ENCODE measurements around the gene IMPA2.
"Not testable (repeated sequence)": the region's sequence is repeated elsewhere in the genome, so short reads cannot be mapped to it uniquely, and the experiment has no call there.

Gene IMPA2

DNA sequence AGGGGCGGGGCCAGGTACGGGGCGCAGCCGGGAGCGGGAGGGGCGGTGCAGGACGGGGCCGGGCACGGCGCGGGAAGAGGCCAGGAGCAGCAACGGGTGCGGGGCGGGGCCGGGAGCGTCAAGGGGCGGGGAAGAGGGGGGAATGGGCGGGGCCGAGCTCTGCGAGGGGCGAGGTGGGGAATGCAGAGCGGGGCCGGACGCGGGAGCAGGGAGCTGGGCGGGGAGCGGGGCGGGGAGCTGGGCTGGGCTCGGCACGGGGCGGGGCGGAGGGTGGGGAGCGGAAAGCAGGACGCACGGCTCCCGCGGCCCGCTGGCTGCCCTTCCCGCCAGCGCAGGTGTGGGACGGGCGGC, at the start of gene IMPA2:
TSS of gene IMPA2 (plus strand) at position 316 of the 351 bp plus-strand sequence. CDS start 163 bp downstream, outside the sequence.
- no peak for DNase-seq

DNA sequence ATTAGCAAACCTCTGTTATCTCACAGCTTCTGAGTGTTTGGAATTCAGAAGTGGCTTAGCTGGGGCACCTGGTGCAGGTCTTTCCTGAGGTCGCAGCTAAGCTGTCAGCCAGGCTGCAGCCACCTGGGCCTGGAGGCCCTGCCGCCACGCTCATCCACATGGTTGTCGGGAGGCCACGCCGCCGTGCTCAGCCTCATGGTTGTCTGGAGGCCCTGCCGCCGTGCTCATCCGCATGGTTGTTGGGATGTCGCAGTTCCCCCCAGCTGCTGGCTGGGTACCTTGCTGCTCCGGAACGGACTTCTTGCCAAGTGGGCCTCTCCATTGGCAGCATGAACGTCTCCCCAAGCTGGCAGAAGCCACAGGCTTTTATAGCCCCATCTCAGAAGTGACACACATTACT, 48.9 kb upstream of the IMPA2 start:
- DNase-seq: no peak

DNA sequence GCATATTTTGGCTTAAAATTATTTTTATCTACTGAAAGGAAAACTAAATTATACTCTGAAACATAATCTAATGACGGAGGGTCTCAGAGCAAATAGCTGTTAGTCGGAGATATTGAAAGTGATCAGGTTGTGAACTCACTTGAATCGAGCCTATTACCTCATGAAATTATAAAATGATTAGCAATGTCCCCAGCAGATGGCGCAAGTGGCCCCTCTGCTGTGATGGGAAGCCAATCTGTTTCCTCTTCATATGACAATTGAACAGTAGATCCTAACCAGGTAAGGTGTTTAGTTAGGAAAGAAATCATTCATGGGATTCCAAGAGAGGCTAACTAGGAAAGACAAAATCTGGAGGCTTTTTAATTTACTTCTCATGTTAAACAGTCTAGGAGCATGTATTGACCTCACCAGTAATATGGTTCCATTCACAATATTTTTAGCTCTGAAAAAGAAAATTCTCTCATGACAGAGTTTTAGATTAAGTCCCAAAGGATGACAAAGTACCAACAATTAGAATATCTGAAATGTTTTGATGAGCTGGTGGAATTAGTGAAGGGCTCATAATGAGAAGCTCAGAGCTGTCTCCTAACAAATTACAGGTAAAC, 43.3 kb upstream of the IMPA2 start:
- peak; percentile 68 to 76 for DNase-seq

DNA sequence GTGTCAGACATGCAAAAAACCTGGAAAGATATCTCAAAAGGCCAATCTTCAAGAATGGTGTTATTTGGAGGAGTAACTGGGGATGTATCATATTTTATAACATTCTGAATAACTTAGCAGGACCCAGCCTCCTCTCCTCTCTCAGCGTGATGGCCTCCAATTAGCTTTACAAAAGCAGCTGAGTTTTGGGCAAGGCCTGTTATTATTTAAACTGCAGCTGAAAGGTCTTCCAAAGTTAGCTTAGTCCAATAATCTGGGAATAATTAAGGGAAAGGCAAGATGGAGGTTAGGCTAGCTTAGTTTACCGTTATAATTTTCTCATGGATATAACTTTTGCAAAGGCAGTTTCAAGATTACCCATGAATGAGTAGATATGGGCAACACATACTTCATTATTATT, 40.4 kb upstream of the IMPA2 start:
- no peak for DNase-seq

DNA sequence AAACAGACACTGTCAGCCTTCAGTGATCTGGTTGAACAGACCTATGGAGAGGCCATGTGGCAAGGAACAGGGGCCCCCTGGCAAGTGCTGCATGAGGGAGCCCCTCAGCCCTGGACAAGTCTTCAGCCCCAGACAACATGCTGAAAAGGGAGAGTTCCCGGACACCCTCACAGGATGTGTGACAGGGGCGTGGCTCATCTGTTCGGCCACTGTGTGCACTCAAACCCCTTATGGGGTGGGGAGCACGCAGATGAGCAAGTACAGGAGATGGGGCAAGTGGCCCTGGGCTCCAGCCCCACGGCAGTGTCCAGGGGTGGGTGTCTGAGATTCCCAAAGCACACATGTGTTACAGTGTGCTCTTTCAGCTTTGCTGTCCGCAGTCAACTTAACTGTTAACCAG, 37.8 kb upstream of the IMPA2 start:
- no peak for DNase-seq

DNA sequence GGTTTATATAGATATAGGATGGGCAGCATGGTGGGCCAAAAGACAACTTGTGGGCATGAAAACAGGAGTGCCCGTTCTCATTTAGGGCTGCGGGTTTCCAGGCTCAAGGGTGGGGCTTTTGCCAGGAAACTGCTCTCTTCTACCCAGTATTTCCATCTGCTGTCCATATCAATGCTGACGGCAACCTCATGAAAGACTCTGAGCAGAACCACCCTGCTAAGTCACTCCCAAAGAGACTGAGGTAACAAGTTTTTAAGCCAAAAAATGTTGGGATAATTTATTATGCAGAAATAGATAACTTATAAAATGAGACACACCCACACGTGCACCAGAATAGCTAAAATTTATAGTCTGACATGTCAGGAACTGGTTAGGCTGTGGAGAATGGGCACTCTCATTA, 37.1 kb upstream of the IMPA2 start:
- DNase-seq: no peak

DNA sequence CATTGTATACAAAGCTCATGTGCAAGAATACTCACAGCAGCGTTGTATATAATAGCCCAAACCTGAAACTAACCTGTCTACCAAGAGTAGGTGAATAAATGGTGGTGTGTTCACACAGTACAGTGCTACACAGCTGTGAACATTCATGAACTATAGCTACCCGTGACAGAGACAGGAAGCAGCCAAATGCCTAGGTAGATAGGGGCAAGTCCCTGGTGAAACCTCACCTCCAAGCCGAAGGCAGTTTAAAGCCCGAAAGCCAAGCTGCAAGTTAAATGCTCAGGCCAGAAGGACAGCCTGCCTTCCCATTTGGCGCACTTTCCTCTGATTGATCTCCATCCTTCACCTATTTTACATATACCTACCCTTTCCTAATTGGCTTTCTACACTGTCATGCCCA, 36.5 kb upstream of the IMPA2 start:
- no peak for DNase-seq

DNA sequence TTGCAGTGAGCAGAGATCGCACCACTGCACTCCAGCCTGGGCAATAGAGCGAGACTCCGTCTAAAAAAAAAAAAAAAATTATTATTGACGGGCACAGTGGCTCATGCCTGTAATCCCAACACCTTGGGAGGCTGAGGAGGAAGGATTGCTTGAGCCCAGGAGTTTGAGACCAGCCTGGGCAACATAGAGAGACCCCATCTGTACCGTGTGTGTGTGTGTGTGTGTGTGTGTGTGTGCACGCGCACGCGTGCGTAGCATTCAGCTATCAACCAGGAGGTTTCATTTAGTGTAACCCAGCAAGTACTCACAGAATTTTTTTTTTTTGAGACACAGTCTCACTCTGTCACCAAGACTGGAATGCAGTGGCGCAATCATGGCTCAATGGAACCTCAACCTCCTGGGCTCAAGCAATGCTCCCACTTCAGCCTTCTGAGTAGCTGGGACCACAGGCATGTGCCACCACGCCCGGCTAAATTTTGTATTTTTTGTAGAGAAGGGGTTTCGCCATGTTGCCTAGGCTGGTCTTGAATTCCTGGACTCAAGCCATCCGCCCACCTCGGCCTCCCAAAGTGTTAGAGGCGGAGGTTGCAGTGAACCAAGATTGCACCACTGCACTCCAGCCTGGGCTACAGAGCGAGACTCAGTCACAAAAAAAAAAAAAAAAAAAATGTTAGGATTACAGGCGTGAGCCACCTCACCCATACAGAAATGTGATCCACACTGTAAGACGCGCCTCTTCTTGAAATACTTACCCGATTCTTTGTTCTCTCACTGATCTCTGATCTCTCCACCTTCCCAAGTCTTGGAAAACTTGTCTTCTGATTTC, 35.3 kb upstream of the IMPA2 start:
- DNase-seq: not testable (repeated sequence)

DNA sequence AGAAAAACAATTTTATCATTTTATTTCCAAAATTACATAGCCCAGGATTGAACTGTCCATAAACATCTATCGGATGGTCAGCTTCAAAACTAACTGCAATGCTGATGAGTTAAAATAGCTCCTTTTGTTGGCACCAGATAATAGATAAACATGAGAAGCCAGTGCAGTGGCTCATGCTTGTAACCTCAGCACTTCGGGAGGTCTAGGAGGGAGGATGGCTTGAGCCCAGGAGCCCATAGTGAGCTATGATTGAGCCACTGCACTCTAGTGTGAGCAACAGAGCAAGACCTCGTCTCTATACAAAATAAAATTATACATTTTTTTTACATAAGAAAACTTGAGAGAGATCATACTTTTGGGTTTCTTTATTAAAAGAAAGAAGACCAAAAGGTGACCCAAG, 34.6 kb upstream of the IMPA2 start:
- DNase-seq: no peak

DNA sequence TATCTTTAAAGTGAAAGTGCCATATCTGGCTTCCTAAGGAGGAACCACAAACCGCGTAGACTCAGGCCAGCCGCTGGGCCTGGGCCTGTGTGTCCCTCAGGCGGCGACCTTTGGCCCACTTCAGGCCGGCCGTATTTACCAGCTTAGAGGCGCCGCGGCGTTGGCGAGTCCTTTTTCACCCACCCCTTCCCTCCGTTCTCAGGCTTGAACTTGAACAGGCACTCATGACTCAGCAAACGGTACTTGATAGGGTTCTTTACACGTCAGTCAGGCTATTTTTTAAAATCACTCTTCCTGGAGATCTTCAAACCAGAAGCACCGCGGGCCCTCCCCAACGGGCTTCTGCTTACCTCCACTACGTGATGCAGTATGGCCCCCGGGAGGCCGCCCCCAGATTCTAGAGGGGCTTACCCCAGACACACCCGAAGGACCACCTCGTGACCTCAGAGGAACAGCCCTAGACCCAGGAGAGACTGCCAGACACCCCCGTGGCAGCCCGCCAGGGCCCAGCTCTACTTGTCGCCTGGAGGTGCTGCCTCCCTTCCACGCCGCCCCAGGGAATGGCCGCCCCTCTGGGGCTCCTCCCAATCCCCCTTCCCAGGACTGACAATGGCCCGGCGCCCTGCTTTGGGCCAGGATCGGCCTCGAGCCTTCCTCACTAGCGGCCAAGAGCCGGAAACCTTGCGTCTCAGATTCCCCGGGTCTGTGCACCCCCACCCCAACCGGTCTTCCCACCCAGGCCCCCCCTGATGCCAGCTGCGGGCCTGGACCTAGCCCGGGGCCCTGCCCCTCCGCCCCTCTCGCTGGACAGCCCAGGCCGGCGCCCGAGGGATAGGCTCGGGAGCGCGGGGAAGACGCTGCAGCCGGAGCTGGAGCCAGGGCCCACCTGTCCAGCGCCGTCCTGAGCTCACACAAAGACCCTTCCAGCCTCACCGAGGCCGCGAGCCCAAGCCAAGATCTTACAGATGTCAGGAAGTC, 33.8 kb upstream of the IMPA2 start:
- peak; percentile 63 to 78 for DNase-seq

DNA sequence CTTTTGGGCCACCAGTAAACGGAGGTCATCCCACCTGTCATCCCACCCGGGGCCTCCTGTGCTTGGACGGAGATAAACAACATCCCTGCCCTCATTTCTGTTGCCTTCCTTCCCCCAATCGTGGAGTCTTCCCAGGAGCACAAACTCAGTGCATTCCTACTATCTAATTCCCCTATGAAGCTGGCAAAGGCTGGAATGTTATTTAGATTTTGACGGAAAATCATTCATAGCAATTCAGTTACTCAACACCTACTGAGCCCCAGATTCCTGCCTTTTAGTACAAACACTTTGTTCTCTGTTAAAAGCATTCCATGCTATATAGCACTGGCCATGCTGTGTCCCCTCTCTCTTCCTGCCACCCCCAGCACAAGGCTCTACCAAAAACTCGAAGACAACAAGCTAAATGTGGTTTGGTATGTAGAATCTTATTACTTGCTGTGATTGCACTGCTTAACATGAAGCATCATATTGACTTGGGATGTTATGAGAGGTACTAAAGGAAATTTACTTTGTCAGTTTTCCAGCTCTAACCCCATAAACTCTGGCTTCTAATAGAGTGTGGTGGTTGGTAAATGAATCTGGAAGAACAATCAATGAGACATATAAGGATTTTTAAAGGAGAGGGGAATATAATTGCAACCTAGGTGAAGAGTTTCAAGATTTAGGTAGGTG, 32.3 kb upstream of the IMPA2 start:
- DNase-seq: no peak

DNA sequence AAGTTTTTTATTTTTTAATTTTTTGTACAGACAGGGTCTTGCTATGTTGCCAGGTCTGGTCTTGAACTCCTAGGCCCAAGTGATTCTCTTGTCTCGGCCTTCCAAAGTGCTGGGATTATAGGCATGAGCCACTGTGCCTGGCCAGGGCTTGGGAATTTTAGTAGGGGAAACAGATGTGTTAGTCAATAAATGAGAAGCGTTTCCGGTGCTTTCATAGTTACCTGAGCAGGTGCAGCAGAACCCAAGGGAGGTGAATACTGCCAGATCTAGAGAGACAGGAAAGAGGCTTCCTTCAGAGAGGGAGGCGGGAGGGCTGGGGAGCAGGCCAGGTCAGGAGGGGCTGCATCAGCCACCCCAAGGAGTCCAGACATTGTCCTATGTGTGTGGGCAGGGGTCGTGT, 30.5 kb upstream of the IMPA2 start:
- no peak for DNase-seq

DNA sequence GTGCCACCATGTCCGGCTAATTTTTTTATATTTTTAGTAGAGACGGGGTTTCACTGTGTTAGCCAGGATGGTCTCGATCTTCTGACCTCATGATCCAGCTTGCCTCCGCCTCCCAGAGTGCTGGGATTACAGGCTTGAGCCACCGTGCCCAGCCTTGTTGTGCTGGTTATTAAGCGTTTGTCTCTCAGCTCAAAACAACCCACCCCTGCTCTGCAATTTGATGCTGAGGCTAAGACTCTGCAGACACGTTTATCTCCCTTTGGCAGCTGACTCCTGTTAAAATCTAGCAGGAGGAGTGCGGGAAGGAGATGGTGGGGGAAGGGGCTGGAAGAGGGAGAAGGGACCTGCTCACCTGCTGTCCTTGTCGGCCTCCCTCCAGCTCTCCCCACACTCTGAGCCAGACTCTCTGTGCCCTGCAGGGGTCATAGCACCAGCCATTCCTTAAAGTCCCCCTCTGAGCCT, 29.9 kb upstream of the IMPA2 start:
- DNase-seq: no peak

DNA sequence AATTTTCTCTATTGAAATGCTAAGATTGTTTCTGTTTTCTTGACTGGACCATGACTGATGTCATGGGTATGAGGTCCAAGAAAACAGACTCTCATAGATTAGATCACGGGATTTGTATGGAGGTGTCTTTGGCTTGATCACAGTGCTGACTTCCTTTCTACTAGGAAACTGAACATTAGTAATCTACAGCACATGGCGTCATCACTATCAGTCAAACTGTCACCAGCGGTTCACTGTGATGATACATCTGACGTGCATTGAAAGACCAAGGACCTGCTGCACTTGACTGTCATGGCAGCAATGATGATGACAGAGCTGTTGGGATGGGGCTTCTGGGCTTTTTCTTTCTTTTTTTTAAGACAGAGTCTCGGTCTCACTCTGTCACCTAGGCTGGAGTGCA, 28.2 kb upstream of the IMPA2 start:
- DNase-seq: no peak

DNA sequence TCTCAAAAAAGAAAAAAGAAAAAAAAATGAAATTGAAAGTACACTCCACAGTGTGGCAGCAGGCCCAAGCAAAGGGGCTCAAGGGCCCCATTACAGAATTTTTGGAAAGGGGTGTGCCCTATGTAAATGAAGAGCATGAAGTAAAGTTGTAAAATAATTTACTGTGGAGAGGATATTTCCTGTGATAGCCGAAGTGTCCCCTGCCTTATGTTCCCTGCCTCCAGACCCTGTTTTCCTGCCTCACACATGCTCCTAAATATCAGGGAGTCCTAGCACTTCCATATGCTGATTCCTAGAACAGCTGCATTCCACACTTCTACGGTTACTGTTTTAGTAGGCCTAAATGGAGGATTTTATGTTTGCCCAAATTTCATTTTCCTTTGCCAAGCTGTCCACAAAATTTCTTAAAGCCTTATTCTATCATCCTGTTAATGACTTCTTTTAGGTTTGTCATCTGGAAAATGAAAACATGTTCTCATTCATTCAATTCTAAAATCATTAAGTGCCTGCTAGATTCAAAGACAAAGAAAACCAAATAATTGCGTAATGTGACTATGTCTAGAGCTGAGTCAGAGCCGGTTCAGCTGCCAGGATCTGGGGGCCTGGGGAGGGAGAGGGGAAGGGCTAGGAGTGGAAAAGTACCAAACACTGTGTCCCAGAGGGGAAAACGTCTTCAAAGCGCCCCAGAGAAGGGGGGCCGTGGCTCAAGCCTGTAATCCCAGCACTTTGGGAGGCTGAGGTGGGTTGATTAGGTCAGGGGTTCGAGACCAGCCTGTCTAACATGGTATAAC, 25.9 kb upstream of the IMPA2 start:
- DNase-seq: no peak

DNA sequence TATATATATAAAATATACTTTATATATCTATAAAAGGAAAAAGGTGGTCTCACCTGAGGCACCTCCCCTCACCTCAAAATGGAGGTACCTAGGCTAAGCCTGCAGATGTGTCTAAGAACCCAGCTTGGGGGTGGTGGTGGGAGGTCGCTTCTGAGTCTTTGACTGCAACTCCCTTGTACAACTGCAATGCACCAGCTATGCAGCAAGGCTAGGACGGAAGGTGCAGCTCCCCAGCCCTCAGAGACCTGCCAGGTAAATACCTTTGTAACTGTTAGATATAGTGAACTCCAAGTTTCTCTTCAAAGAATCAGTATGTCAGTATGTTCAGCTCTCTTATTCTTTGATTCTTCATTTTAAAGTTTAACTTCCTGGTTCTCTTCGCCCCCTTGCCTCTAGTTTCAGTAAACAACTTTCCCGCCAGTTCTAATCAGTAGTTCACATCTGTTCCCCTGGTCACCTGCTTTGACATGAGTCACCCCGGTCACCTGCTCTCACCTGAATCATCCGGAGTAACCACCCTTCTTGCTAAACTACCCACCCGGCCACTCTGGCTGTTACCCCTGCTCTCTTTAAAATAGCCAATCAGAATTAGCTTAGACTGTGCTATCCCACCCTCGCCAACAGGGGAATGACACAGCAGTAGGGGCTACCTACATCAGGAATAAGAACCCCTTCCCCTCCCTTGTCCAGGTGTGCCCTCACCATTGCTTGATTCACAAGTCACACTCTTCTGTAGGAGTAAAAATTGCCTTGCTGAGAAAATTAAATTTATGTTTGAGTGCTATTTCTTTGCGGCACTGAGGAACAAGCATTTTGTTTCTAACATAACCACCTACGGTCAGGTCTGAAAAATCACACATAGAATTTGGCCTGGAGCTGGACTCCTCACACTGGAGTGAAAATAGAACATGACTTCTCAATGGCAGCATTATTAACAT, 24.7 kb upstream of the IMPA2 start:
- no peak for DNase-seq

DNA sequence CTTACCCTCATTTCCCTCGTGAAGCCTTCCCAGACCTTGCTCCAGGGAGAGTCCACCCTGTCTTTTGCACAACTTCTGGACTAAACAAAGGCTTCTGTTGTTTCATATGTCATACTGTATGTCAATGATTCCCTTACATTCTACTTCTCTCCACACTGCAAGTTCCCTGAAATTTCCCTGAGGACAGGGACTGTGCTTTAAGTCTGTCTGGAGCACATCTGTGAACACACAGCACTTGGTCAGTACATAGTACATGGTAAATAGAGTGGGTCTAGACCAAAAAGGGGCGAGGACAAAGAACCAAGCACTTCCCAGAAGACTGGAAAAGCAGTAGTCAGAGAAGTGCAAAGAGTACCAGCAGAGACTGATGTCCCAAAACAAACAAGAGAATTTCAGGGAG, 23.7 kb upstream of the IMPA2 start:
- no peak for DNase-seq

DNA sequence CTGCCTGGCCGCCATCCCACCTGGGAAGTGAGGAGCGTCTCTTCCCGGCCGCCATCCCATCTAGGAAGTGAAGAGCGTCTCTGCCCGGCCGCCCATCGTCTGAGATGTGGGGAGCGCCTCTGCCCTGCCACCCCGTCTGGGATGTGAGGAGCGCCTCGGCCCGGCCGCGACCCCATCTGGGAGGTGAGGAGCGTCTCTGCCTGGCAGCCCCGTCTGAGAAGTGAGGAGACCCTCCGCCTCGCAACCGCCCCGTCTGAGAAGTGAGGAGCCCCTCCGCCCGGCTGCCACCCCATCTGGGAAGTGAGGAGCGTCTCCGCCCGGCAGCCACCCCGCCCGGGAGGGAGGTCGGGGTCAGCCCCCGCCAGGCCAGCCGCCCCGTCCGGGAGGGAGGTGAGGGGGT, 21.7 kb upstream of the IMPA2 start:
- DNase-seq: not testable (repeated sequence)

DNA sequence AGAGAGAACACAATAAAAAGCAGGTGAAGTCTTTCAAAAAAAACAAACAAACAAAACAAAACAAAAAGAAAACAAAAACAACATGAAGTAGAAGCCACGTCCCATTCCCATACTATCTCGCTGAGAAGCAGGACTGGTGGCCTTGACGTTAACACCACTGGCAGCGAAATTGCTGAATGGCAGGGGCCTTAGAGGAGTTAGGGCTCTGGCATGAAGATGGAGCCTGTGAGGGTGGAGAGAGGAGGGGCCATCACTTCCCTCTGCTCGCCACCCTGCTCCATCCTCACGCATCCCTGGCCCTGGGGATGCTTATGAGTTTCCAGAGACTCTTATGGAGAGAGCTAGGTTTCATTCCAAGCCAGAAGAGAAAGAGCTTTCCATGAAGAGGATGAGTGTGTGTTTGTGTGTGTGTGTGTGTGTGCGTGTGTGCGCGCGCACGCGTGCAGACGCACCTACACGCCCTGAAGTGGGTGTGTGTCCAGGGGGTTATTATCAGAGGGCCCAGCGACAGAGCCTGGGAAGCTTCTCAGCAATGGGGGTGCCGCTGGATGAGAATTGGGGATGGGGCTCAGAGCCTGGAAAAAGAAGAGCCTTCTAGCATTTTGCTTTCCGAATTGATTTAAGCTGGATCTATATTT, 20.4 kb upstream of the IMPA2 start:
- no peak for DNase-seq

DNA sequence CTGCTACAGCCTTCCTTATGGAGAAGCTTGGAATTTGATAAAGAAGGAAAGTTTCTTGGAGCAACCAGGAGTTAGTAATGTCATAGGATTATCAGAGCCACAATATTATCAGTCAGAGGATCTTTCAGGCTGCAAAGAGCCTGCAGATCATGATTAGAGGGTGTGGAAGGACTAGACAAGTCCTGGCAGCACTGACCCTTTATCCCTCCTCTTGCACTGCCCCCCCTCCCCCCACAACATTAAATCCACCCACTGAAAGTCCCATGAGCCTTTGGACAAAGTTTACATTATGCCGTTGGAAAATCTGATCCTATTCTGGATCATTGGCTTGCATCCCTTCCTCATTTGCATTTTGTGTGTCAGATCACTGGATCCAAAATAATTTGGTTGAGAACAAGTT, 18.7 kb upstream of the IMPA2 start:
- DNase-seq: no peak

Measured in CD4-positive, alpha-beta T cell treated with Interleukin-1 beta for 1 hour (primary cell).